Measurements from ENCODE around the gene FGF14. TPM values are rescaled to one million over a fixed set of nuclear protein-coding genes. Genes with fewer than 3 reads are reported as not detected.

FGF14 gene
- total and polyA plus RNA-seq, 5 donors from 2014 or later, result 0.09 TPM; not detected in 4

DNA sequence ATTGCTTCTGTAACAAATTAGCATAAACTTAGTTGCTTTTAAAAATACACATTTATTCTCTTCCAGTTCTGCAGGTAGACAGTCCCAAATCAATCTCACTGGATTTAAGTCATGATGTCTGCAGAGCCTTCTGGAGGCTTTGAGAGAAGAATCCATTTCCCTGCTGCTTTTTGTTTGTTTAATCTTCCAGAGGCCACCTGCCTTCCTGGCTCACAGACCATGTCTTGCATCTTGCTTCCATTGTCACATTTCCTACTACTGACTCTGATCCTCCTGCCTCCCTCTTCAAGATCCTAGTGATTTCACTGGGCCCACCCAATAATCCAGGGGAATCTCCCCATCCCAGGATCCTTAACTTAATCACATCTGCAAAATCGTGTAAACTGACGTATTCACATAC is 476.1 kb downstream of the FGF14 start:
- H3K9me3 ChIP-seq (ENCODE audit: control insufficient read depth in 2 of 2, low read length in 2 of 2), result no peaks in the 10 kb centered on the region
- DNase-seq (no peak), ATAC-seq (ENCODE audit: low read depth in 2 of 2) (no peak)
- no peaks in the 10 kb centered on the region for H3K36me3 ChIP-seq (ENCODE audit: control insufficient read depth, insufficient read depth, low read length)
- no peak overlapping the region for H3K27ac ChIP-seq (ENCODE audit: insufficient read depth, low read length, poor library complexity, severe bottlenecking)
- H3K27me3 ChIP-seq (ENCODE audit: control insufficient read depth, insufficient read depth, low read length), result no peaks in the 10 kb centered on the region
- no peaks in the 10 kb centered on the region for H3K4me1 Mint-ChIP-seq
- H3K27ac Mint-ChIP-seq, result peak overlapping the region in 1 of 3 donors; percentile 18
- no peak overlapping the region for H3K4me3 Mint-ChIP-seq
- H3K4me3 ChIP-seq (ENCODE audit: low read depth, low read length), result no peak overlapping the region
- peaks cover 13% of the 10 kb centered on the region for H3K27me3 Mint-ChIP-seq
- no peaks in the 10 kb centered on the region for H3K9me3 Mint-ChIP-seq
- no peaks in the 10 kb centered on the region for H3K36me3 Mint-ChIP-seq
- no peaks in the 10 kb centered on the region for H3K4me1 ChIP-seq (ENCODE audit: control insufficient read depth, insufficient read depth, low read length, poor library complexity, severe bottlenecking)

DNA sequence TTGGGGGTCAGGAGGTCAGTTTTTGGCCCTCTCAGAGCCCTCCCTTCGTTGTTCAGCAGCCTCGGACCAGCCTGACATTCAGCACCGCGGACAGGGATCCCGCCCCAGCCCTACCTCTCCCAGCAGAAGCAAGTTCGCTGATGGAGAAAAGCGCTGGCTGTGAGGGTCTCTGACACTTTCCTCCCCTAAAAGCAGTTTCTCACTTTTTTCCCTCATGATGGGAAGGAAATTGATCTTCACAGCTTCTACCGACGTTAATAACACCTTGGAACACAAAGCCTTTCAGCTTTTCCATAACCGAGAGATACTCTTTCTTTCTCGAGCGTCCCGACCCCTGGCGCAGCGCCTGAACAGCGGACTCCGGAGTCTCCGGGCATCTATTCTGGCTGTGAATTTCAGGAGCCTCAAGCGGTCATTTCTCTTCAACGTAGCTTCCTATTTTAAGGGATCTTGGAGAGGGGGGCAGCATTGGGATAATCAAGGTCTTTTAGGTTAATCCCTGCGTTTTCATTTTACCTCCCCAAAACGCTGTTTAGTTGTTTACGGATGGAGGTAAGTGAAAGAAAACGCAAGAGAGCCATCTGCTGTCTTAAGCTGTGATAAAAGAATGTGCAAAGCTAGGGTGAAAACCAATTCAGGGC is 482.2 kb downstream of the FGF14 start:
- DNase-seq, result no peak
- H3K36me3 Mint-ChIP-seq, result no peaks in the 10 kb centered on the region
- ATAC-seq (ENCODE audit: low read depth in 2 of 2), result no peak
- no peaks in the 10 kb centered on the region for H3K9me3 ChIP-seq (ENCODE audit: control insufficient read depth in 2 of 2, low read length in 2 of 2)
- no peak overlapping the region for H3K27ac Mint-ChIP-seq
- H3K27me3 ChIP-seq (ENCODE audit: control insufficient read depth, insufficient read depth, low read length), result peaks cover 19% of the 10 kb centered on the region
- no peaks in the 10 kb centered on the region for H3K9me3 Mint-ChIP-seq
- no peaks in the 10 kb centered on the region for H3K36me3 ChIP-seq (ENCODE audit: control insufficient read depth, insufficient read depth, low read length)
- H3K4me1 ChIP-seq (ENCODE audit: control insufficient read depth, insufficient read depth, low read length, poor library complexity, severe bottlenecking), result no peaks in the 10 kb centered on the region
- H3K4me3 ChIP-seq (ENCODE audit: low read depth, low read length), result no peak overlapping the region
- no peak overlapping the region for H3K27ac ChIP-seq (ENCODE audit: insufficient read depth, low read length, poor library complexity, severe bottlenecking)
- peaks cover 0 to 3% (median under 1%) of the 10 kb centered on the region in 4 donors for H3K4me1 Mint-ChIP-seq
- H3K4me3 Mint-ChIP-seq, result no peak overlapping the region
- peaks cover 46% of the 10 kb centered on the region for H3K27me3 Mint-ChIP-seq

DNA sequence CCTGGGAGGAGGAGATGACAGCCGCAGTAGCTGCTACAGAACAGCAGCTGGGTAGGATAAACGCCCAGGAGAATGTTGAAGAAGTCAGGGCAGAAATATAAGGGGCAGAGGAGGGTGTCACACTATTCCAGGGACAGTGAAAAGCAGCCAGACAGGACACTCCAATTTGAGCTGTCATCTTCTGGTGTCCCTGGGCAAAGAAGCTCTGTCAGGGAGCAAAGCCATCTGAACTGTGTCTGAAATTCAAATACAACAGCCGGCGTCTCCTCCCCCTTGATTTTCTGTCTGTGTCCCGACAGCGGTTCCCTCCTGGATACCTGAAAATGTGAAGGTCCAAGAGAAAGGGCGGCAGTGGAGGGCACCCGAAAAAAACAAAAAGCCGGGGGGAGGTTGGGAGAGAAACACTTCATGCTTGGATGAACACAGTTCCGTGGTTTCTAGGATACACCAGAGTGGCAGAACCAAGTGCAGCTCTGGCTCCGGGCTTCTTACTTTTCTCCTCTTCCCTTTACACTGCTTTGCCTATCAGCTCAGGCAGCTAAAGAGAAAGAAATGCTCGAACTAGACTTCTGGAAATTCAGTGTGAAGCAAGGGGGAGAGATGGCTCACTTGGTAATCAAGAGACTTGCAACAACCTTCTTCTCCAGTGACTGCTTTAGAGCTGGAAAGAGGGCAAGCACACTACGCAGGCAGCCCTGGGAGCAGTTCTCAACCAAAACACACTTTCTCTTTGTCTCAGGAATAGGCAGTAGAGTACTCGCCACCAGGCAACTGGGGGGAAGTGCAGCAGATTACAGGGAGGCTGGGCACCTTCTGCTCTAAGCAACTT is 483.8 kb downstream of the FGF14 start:
- peaks cover 0 to 2% (median 0%) of the 10 kb centered on the region in 7 donors for H3K9me3 Mint-ChIP-seq
- ATAC-seq (ENCODE audit: low read depth in 2 of 2) (no peak), DNase-seq (no peak)
- no peak overlapping the region for H3K4me3 Mint-ChIP-seq
- Histone ChIP-seq H3K36me3 (ENCODE audit: control insufficient read depth, insufficient read depth, low read length) (no peaks in the 10 kb centered on the region), H3K4me1 (ENCODE audit: control insufficient read depth, insufficient read depth, low read length, poor library complexity, severe bottlenecking) (no peaks in the 10 kb centered on the region), H3K4me3 (ENCODE audit: low read depth, low read length) (no peak overlapping the region), H3K27me3 (ENCODE audit: control insufficient read depth, insufficient read depth, low read length) (peaks cover 21% of the 10 kb centered on the region), H3K9me3 (ENCODE audit: control insufficient read depth in 2 of 2, low read length in 2 of 2) (no peaks in the 10 kb centered on the region), H3K27ac (ENCODE audit: insufficient read depth, low read length, poor library complexity, severe bottlenecking) (no peak overlapping the region)
- no peak overlapping the region for H3K27ac Mint-ChIP-seq
- H3K27me3 Mint-ChIP-seq, result peaks cover 46% of the 10 kb centered on the region
- H3K4me1 Mint-ChIP-seq, result peaks cover 0 to 3% (median under 1%) of the 10 kb centered on the region in 4 donors
- no peaks in the 10 kb centered on the region for H3K36me3 Mint-ChIP-seq

DNA sequence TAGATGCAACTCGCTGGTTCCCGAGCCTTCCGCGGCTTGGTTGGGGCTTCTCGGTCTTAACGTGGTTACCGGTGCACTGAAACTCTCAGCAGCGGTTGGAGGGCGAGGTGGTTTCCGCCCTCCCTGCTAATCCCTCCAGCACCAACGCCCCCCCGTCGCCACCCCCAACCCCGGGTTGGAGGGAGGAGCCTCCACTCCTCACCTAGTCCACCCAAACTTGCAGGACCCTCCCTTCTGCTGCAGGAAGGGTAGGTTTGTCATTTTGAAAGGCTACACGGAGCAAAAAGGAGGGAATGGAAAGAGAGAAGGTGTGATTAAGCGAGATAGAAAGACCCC is 484.4 kb downstream of the FGF14 start:
- no peak overlapping the region for H3K27ac ChIP-seq (ENCODE audit: insufficient read depth, low read length, poor library complexity, severe bottlenecking)
- no peak overlapping the region for H3K4me3 ChIP-seq (ENCODE audit: low read depth, low read length)
- ATAC-seq (ENCODE audit: low read depth in 2 of 2) (no peak), DNase-seq (no peak)
- no peaks in the 10 kb centered on the region for H3K36me3 ChIP-seq (ENCODE audit: control insufficient read depth, insufficient read depth, low read length)
- no peak overlapping the region for H3K27ac Mint-ChIP-seq
- H3K9me3 ChIP-seq (ENCODE audit: control insufficient read depth in 2 of 2, low read length in 2 of 2), result no peaks in the 10 kb centered on the region
- H3K9me3 Mint-ChIP-seq, result peaks cover 0 to 3% (median 0%) of the 10 kb centered on the region in 7 donors
- peaks cover 0 to 3% (median under 1%) of the 10 kb centered on the region in 4 donors for H3K4me1 Mint-ChIP-seq
- no peaks in the 10 kb centered on the region for H3K36me3 Mint-ChIP-seq
- no peak overlapping the region for H3K4me3 Mint-ChIP-seq
- no peaks in the 10 kb centered on the region for H3K4me1 ChIP-seq (ENCODE audit: control insufficient read depth, insufficient read depth, low read length, poor library complexity, severe bottlenecking)
- peaks cover 21% of the 10 kb centered on the region for H3K27me3 ChIP-seq (ENCODE audit: control insufficient read depth, insufficient read depth, low read length)
- H3K27me3 Mint-ChIP-seq, result peaks cover 46% of the 10 kb centered on the region

DNA sequence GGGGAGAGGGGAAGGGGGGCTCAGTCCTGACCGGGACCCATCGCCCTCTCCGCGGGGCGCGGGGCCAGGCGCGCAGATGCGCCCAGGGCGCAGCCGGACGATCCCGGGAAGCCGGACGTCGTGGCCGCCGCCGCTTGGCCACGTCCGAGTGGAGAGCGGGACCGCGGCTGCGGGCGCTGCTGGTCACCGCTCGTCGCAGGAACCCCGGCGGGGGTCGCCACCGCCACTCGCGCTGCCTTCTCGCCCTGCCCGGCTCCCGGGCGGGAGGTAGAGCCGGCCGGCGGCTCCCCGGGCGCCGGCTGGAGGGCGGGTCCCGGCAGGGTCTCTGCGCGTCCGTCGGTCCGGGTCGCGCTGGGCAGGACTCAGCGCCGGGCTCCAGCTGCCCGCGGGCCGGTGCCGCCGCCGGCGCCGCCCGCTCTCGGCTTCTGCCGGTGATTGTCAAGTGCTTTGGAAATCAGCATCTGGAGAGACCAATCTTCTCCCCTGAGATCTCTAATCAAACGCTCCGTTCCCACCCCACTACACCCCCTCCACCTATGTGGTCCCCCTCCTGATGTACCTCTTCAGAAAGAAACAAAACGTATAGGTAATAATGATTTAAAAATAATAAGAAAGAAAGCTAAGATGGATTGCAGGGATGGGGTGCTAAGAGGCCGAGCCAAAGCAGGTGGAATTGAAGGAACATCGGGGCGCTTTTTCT is 484.9 kb downstream of the FGF14 start:
- Histone ChIP-seq H3K9me3 (ENCODE audit: control insufficient read depth in 2 of 2, low read length in 2 of 2) (no peaks in the 10 kb centered on the region), H3K4me3 (ENCODE audit: low read depth, low read length) (no peak overlapping the region), H3K4me1 (ENCODE audit: control insufficient read depth, insufficient read depth, low read length, poor library complexity, severe bottlenecking) (no peaks in the 10 kb centered on the region), H3K36me3 (ENCODE audit: control insufficient read depth, insufficient read depth, low read length) (no peaks in the 10 kb centered on the region), H3K27ac (ENCODE audit: insufficient read depth, low read length, poor library complexity, severe bottlenecking) (no peak overlapping the region), H3K27me3 (ENCODE audit: control insufficient read depth, insufficient read depth, low read length) (peaks cover 21% of the 10 kb centered on the region)
- peaks cover 46% of the 10 kb centered on the region for H3K27me3 Mint-ChIP-seq
- no peaks in the 10 kb centered on the region for H3K36me3 Mint-ChIP-seq
- no peak overlapping the region for H3K4me3 Mint-ChIP-seq
- peaks cover 0 to 3% (median 0%) of the 10 kb centered on the region in 7 donors for H3K9me3 Mint-ChIP-seq
- DNase-seq, result no peak
- H3K4me1 Mint-ChIP-seq, result peaks cover 0 to 3% (median under 1%) of the 10 kb centered on the region in 4 donors
- H3K27ac Mint-ChIP-seq, result no peak overlapping the region
- ATAC-seq (ENCODE audit: low read depth in 2 of 2), result no peak

DNA sequence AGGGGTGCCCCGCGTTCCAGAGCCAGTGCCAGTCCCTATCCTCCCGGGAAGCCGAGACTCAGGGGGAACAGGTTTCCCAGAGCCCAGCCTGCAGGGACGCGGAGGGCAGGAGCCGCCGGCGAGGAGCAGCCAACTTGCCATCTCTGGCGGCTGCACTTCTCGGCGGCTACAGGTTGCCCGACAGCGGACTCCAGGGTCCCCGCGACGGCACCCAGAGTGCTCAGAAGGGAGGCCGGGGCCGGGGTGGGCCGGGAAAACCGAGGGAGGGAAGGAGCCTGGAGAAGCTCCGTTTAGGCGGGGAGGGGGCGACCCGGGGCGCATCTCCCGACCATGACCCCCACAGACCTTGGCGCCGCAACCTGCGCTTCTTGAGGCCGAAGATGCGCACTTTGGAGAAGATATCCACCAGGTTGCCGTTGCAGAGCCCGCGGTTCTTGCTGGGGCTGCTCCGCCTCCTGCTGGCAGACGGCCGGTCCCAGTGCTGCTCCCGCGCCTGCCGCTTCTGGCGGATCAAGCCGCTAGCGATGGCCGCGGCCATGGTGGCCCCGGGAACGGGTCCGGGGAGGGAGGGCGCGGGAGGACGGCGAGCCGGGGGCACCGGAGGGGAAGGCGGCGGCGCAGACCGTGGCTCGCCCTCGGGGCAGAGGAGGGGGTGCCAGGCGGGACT is 485.6 kb downstream of the FGF14 start:
- no peak for ATAC-seq (ENCODE audit: low read depth in 2 of 2)
- H3K4me3 Mint-ChIP-seq, result no peak overlapping the region
- no peak for DNase-seq
- H3K27me3 ChIP-seq (ENCODE audit: control insufficient read depth, insufficient read depth, low read length), result peaks cover 21% of the 10 kb centered on the region
- H3K4me3 ChIP-seq (ENCODE audit: low read depth, low read length), result no peak overlapping the region
- H3K27ac Mint-ChIP-seq, result no peak overlapping the region
- H3K9me3 ChIP-seq (ENCODE audit: control insufficient read depth in 2 of 2, low read length in 2 of 2), result no peaks in the 10 kb centered on the region
- H3K36me3 Mint-ChIP-seq, result no peaks in the 10 kb centered on the region
- peaks cover 0 to 3% (median under 1%) of the 10 kb centered on the region in 4 donors for H3K4me1 Mint-ChIP-seq
- no peak overlapping the region for H3K27ac ChIP-seq (ENCODE audit: insufficient read depth, low read length, poor library complexity, severe bottlenecking)
- peaks cover 0 to 3% (median 0%) of the 10 kb centered on the region in 7 donors for H3K9me3 Mint-ChIP-seq
- H3K27me3 Mint-ChIP-seq, result peaks cover 40% of the 10 kb centered on the region
- no peaks in the 10 kb centered on the region for H3K36me3 ChIP-seq (ENCODE audit: control insufficient read depth, insufficient read depth, low read length)
- no peaks in the 10 kb centered on the region for H3K4me1 ChIP-seq (ENCODE audit: control insufficient read depth, insufficient read depth, low read length, poor library complexity, severe bottlenecking)

DNA sequence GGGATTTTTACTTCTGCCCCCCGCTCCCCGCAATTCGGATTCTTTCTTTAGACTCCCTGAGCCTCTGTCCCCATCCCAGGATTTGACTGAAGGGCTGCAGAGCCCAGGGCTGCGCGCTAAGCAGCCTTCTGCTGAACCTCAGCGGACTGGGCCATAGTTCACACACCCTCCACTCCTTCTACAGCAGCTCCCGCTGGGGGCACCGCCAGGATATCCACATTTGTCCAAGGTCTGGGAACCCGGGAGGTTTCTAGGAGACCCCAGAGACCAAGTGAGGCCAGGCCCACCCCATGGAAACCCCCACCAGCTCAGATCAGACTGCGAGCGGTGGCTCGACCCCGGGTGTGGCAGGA is 486.1 kb downstream of the FGF14 start:
- H3K27me3 ChIP-seq (ENCODE audit: control insufficient read depth, insufficient read depth, low read length), result peaks cover 21% of the 10 kb centered on the region
- no peaks in the 10 kb centered on the region for H3K36me3 Mint-ChIP-seq
- peaks cover 40% of the 10 kb centered on the region for H3K27me3 Mint-ChIP-seq
- H3K36me3 ChIP-seq (ENCODE audit: control insufficient read depth, insufficient read depth, low read length), result no peaks in the 10 kb centered on the region
- H3K27ac ChIP-seq (ENCODE audit: insufficient read depth, low read length, poor library complexity, severe bottlenecking), result no peak overlapping the region
- H3K4me1 Mint-ChIP-seq, result peaks cover 0 to 3% (median under 1%) of the 10 kb centered on the region in 4 donors
- no peak for DNase-seq
- no peak overlapping the region for H3K27ac Mint-ChIP-seq
- no peak overlapping the region for H3K4me3 ChIP-seq (ENCODE audit: low read depth, low read length)
- H3K9me3 Mint-ChIP-seq, result peaks cover 0 to 3% (median 0%) of the 10 kb centered on the region in 7 donors
- no peak overlapping the region for H3K4me3 Mint-ChIP-seq
- H3K9me3 ChIP-seq (ENCODE audit: control insufficient read depth in 2 of 2, low read length in 2 of 2), result no peaks in the 10 kb centered on the region
- no peak for ATAC-seq (ENCODE audit: low read depth in 2 of 2)
- no peaks in the 10 kb centered on the region for H3K4me1 ChIP-seq (ENCODE audit: control insufficient read depth, insufficient read depth, low read length, poor library complexity, severe bottlenecking)
